HepG2 (cell line): ENCODE measurements around the gene GSAP. TPM values are rescaled to one million over a fixed set of nuclear protein-coding genes. Genes with fewer than 3 reads are reported as not detected.

ENCODE experiments used
- ATAC-seq: fragments of 200-7000 bp; cut with Tn5 transposase; 3 replicates; pipeline ENCODE4 v1.9.1; 2020; ENCODE audit warnings: mild to moderate bottlenecking, moderate library complexity
- BruUV-seq: library from RNA; stranded (reverse); fragments of 400-500 nt; replicated peaks from 2 replicates; lab custom pipeline; 2021; lab: Mats Ljungman, UMichigan
- CTCF ChIA-PET: fragments of 300-600 bp; formaldehyde crosslinking; extraction: SDS; loops from one replicate; lab custom pipeline; 2021; ENCODE audit warnings: low total read pairs, inconsistent platforms, low intra/inter-chr PET ratio; lab: Yijun Ruan, JAX
- POLR2A ChIA-PET: fragments of 350-600 bp; sonication (Branson Sonifier 250); formaldehyde crosslinking; loops from one replicate; lab custom pipeline; 2020; ENCODE audit warnings: antibody characterized with exemption, inconsistent platforms; lab: Yijun Ruan, JAX
- DNase-seq: peaks from one replicate; pipeline ENCODE4 v3.0.0-alpha.2; 2015; ENCODE audit warnings: low spot score
- FAIRE-seq: peaks from 3 replicates; lab custom pipeline; 2011; peaks lifted over from hg19 to GRCh38; lab: Jason Lieb, UNC
- H2AFZ ChIP-seq: one replicate; pipeline ENCODE4 v1.6.1; 2011; ENCODE audit warnings: low read length, inconsistent platforms
- H3K27ac ChIP-seq: fragments of 300-600 bp; 3 replicates; pipeline ENCODE4 v1.8.0; 2011; ENCODE audit warnings: mixed run types, mild to moderate bottlenecking, mixed read lengths, low read length, inconsistent platforms; ENCODE audit not compliant: insufficient read depth; ENCODE audit errors: extremely low read length
- H3K27me3 ChIP-seq, 2 experiments: fragments of 200-600 bp in 1 of 2; 2 replicates in 1 of 2; 3 replicates in 1 of 2; pipeline versions ENCODE4 v1.6.0 to v1.8.0; 2011; ENCODE audit warnings: low read length in 2 of 2, mild to moderate bottlenecking in 2 of 2, moderate library complexity in 2 of 2, inconsistent platforms in 1 of 2; ENCODE audit not compliant: insufficient read depth in 2 of 2, control insufficient read depth in 1 of 2
- H3K36me3 ChIP-seq, 2 experiments: fragments of 200-600 bp in 1 of 2; replicated peaks in 1 of 2; 2 replicates in 1 of 2; 3 replicates in 1 of 2; pipeline versions ENCODE4 v1.5.1 to v1.8.0; 2011; ENCODE audit warnings: low read length in 2 of 2, inconsistent platforms in 1 of 2; ENCODE audit not compliant: insufficient read depth in 2 of 2, control insufficient read depth in 1 of 2
- H3K4me1 ChIP-seq: 2 replicates; pipeline ENCODE4 v1.5.1; 2012; ENCODE audit warnings: low read length, inconsistent platforms; ENCODE audit not compliant: insufficient read depth
- H3K4me2 ChIP-seq: 2 replicates; pipeline ENCODE4 v1.6.0; 2011; ENCODE audit warnings: low read depth, low read length, inconsistent platforms
- H3K4me3 ChIP-seq, 3 experiments: fragments of 200-600 bp in 1 of 3; sonication (generic), shearing (Covaris generic) in 1 of 3; replicated peaks in 1 of 3; 2 replicates each; pipeline ENCODE4 v1.5.1; 2011 to 2016; ENCODE audit warnings: low read length in 3 of 3, inconsistent platforms in 2 of 3, low read depth in 2 of 3, mild to moderate bottlenecking in 2 of 3, control low read depth in 1 of 3, mixed read lengths in 1 of 3; ENCODE audit not compliant: insufficient read depth in 1 of 3
- H3K79me2 ChIP-seq: one replicate; pipeline ENCODE4 v1.6.1; 2011; ENCODE audit warnings: low read length, inconsistent platforms; ENCODE audit not compliant: insufficient read depth
- H3K9ac ChIP-seq: 2 replicates; pipeline ENCODE4 v1.6.0; 2011; ENCODE audit warnings: mild to moderate bottlenecking, low read depth, low read length, inconsistent platforms; ENCODE audit not compliant: insufficient read depth
- H3K9me3 ChIP-seq: 2 replicates; pipeline ENCODE4 v1.5.1; 2012; ENCODE audit warnings: mild to moderate bottlenecking, low read length
- H4K20me1 ChIP-seq: 2 replicates; pipeline ENCODE4 v1.6.0; 2011; ENCODE audit warnings: inconsistent platforms, mild to moderate bottlenecking, low read length, moderate library complexity; ENCODE audit not compliant: insufficient read depth
- ARNT2 ChIP-seq: sonication (generic); formaldehyde crosslinking; IDR thresholded peaks from 2 replicates; pipeline ENCODE4 v1.8.0; 2022; ENCODE audit warnings: mild to moderate bottlenecking, low read depth, missing genetic modification reagents, moderate library complexity
- ATM ChIP-seq: fragments of 450-650 bp; IDR thresholded peaks from 2 replicates; pipeline ENCODE4 v1.7.1; 2017; ENCODE audit warnings: mild to moderate bottlenecking, borderline replicate concordance
- EHMT2 ChIP-seq: fragments of 200-600 bp; sonication (generic); IDR thresholded peaks from 2 replicates; pipeline ENCODE4 v1.7.0; 2017; ENCODE audit warnings: antibody characterized with exemption, low read depth, low read length, borderline replicate concordance
- KDM2A ChIP-seq: sonication (generic); formaldehyde crosslinking; IDR thresholded peaks from 2 replicates; pipeline ENCODE4 v1.4.0; 2020; ENCODE audit warnings: low read depth, missing genetic modification reagents, borderline replicate concordance
- RBFOX2 ChIP-seq: fragments of 200-400 bp; formaldehyde crosslinking; IDR thresholded peaks from 2 replicates; pipeline ENCODE4 v1.6.1; 2017; ENCODE audit warnings: low read depth, mild to moderate bottlenecking, low read length
- TAF15 ChIP-seq: fragments of 200-400 bp; formaldehyde crosslinking; IDR thresholded peaks from one replicate; pipeline ENCODE4 v1.6.1; 2018; ENCODE audit warnings: mild to moderate bottlenecking, low read depth, low read length; ENCODE audit not compliant: poor library complexity, severe bottlenecking
- ZBTB10 ChIP-seq: sonication (generic); formaldehyde crosslinking; IDR thresholded peaks from 2 replicates; pipeline ENCODE4 v1.4.0; 2020; ENCODE audit warnings: missing genetic modification reagents, borderline replicate concordance
- ZNF207 ChIP-seq: fragments of 450-650 bp; IDR thresholded peaks from 2 replicates; pipeline ENCODE4 v1.6.1; 2016; ENCODE audit warnings: antibody characterized with exemption, borderline replicate concordance
- ZNF672 ChIP-seq: sonication (generic); formaldehyde crosslinking; IDR thresholded peaks from 2 replicates; pipeline ENCODE4 v1.8.1; 2022; ENCODE audit warnings: missing genetic modification reagents
- ZUFSP ChIP-seq: sonication (generic); formaldehyde crosslinking; IDR thresholded peaks from 2 replicates; pipeline ENCODE4 v1.9.0; 2021; ENCODE audit warnings: missing genetic modification reagents, mild to moderate bottlenecking, borderline replicate concordance
- WGBS: methylation state at CpG from one replicate; pipeline ENCODE4 v1.1.6; 2017; ENCODE audit warnings: low lambda C conversion rate; 5-methylcytosine and 5-hydroxymethylcytosine counted together
- in situ Hi-C: cut with HindIII; loops from 2 replicates; pipeline ENCODE4 v1.10.0; 2017; ENCODE audit warnings: low pct_unique_long_range_greater_than_20kb; ENCODE audit not compliant: extremely low pct_ligation_motif_present
- intact Hi-C: fragments of 100-400 bp; cut with micrococcal nuclease; formaldehyde crosslinking; loops from one replicate; pipeline ENCODE4 v1.10.0; 2022; ENCODE audit not compliant: unreplicated experiment
- polyA plus RNA-seq, 8 experiments: library from polyadenylated mRNA; depleted of rRNA in 3 of 8; stranded (reverse) in 7 of 8; unstranded in 1 of 8; fragments of >200 nt; fragmentation: Illumina TruSeq in 4 of 8; extraction: Trizol in 4 of 8; gene quantifications; 2 replicates each; pipeline versions ENCODE4 v1.2.1 to v1.2.3, GENCODE V29; 2011 to 2016; ENCODE audit warnings: low read depth in 4 of 8, missing spikeins in 1 of 8, mixed read lengths in 1 of 8; ENCODE audit not compliant: insufficient read depth in 1 of 8
- total RNA-seq, 5 experiments: library from RNA; depleted of rRNA; stranded (reverse); fragments of >200 nt; fragmentation: Illumina TruSeq; extraction: Trizol; gene quantifications; 2 replicates each; pipeline ENCODE4 v1.2.3, GENCODE V29; 2016; ENCODE audit warnings: low read depth in 1 of 5

Gene GSAP
- total and polyA plus RNA-seq, 2 of the 13 experiments (the other 11 are each of a cell fraction or from before 2014, with no cell fraction given): 34.6 to 40.6 TPM

DNA sequence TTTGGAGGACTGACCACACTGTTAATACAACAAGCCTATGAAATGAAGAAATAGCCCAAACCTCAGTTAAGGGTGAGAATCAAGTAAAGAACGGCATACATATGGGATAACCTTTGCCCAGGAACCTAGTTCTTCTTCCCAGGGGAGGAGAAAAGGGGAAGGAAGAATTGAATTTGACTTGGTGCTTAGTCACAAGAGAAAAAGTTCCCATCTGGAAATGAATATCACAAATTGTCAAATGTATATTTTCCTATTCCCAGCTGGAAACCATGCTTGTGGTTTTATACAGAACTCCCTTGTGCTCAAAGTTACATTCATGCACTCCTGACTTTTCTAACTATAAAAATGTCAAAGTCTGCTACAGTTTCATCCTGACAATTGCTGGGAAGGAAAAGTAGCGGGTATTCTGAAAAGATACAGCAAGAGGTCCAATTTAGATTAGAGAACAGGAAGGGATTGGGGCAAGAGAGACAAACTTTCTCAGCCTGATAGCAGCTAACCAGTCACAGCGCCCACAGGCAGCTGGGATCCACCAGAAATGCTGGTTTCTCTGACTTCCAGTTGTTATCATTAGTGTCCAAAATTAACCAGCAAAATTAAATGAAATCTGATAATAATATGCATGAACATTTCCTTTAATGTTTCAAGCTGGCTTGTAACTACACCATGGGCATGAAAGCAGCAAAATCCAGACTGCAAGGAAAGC is 18.6 kb upstream of the GSAP start:
- no peak for TF ChIP-seq KDM2A (CRISPR knock-in tag)
- in situ Hi-C loops: no loop called here
- Histone ChIP-seq H3K79me2 (no peaks in the 10 kb centered on the region), H3K36me3 (no peaks in the 10 kb centered on the region), H3K27me3 (no peaks in the 10 kb centered on the region), H3K4me1 (peaks cover 4% of the 10 kb centered on the region; the same call in 1 of the 2 replicates), H3K4me3 (no peak overlapping the region), H3K9ac (no peak overlapping the region), H3K27ac (no peak overlapping the region), H3K4me2 (no peak overlapping the region), H4K20me1 (no peaks in the 10 kb centered on the region), H3K9me3 (no peaks in the 10 kb centered on the region), H2AFZ (no peak overlapping the region)
- CTCF ChIA-PET: no interaction called here
- BruUV-seq: no TSS peak
- no peak for ATAC-seq
- no peak for DNase-seq
- WGBS: 99% methylated on average over 3 of the region's 3 CpGs
- no peak for FAIRE-seq
- intact Hi-C loops: loop anchor here (5.0 kb wide), 1 partner anchor 163 kb away; no protein-coding TSS in a partner anchor
- POLR2A ChIA-PET: no interaction called here

- CTCF ChIA-PET: no interaction called here
- TF ChIP-seq ZUFSP (CRISPR knock-in tag) (no peak), TAF15 (no peak), ZNF207 (no peak), EHMT2 (no peak), RBFOX2 (no peak), ARNT2 (CRISPR knock-in tag) (no peak), ZNF672 (CRISPR knock-in tag) (no peak), ZBTB10 (CRISPR knock-in tag) (no peak), ATM (no peak)
- intact Hi-C loops: no loop called here
- no peak overlapping the region for H3K4me2 ChIP-seq
- ATAC-seq (no peak), FAIRE-seq (no peak), DNase-seq (no peak)
- H2AFZ ChIP-seq: no peak overlapping the region
- H3K79me2 ChIP-seq: no peaks in the 10 kb centered on the region
- H3K4me3 ChIP-seq: no peak overlapping the region
- H3K9me3 ChIP-seq: no peaks in the 10 kb centered on the region
- no peaks in the 10 kb centered on the region for H3K27me3 ChIP-seq
- no TSS peak for BruUV-seq
- H3K36me3 ChIP-seq: no peaks in the 10 kb centered on the region
- H3K9ac ChIP-seq: no peak overlapping the region
- H3K4me1 ChIP-seq: no peaks in the 10 kb centered on the region
- no peaks in the 10 kb centered on the region for H4K20me1 ChIP-seq
- in situ Hi-C loops: no loop called here
- H3K27ac ChIP-seq: no peak overlapping the region
- WGBS: 96% methylated on average over 5 of the region's 5 CpGs
- POLR2A ChIA-PET: no interaction called here
These were observed 17.8 kb upstream of the GSAP start for GRCh38 chr7:77433901-77434300.
